Body of pancreas (tissue), 4 donors: ENCODE data around the gene TAF5L. TPM values are rescaled to one million over a fixed set of nuclear protein-coding genes. Genes with fewer than 3 reads are reported as not detected.

Experiments used
- ATAC-seq: fragments of 150-250 bp; one replicate; pipeline ENCODE4 v1.9.1; 2016
- DNase-seq, 4 donors: peaks; one replicate each; pipeline ENCODE4 v3.0.0-alpha.2; 2019
- H3K27ac ChIP-seq, 4 donors: fragments of 200-600 bp; sonication (generic); 1 replicate in 3 of 4; 2 replicates in 1 of 4; pipeline versions ENCODE4 v1.5.1 to v1.6.1; 2016 to 2019; ENCODE audit warnings: mild to moderate bottlenecking in 1 of 4, mixed read lengths in 1 of 4, moderate library complexity in 1 of 4
- H3K27me3 ChIP-seq, 2 donors: fragments of 200-600 bp; sonication (generic); one replicate each; pipeline ENCODE4 v1.6.0; 2016; ENCODE audit warnings: mild to moderate bottlenecking in 1 of 2
- H3K36me3 ChIP-seq, 2 donors: fragments of 200-600 bp; sonication (generic); replicated peaks in 1 of 2; 2 replicates each; pipeline ENCODE4 v1.5.1; 2016; ENCODE audit warnings: low read depth in 2 of 2; ENCODE audit not compliant: insufficient read depth in 1 of 2
- H3K4me1 ChIP-seq: fragments of 200-600 bp; sonication (generic); one replicate; pipeline ENCODE4 v1.6.0; 2016
- H3K4me3 ChIP-seq, 2 donors: fragments of 200-600 bp; sonication (generic); 1 replicate in 1 of 2; 2 replicates in 1 of 2; pipeline ENCODE4 v1.5.1; 2016 to 2019
- H3K9me3 ChIP-seq, 3 donors: fragments of 200-600 bp; sonication (generic); 1 replicate in 2 of 3; 2 replicates in 1 of 3; pipeline ENCODE4 v1.5.1; 2016
- POLR2A ChIP-seq, 3 donors: fragments of 450-650 bp; IDR thresholded peaks; one replicate each; pipeline ENCODE4 v1.6.1; 2016; ENCODE audit warnings: antibody characterized with exemption in 3 of 3, mild to moderate bottlenecking in 2 of 3
- WGBS, 2 donors: methylation state at CpG; one replicate each; pipeline ENCODE4 v1.1.5; 2017; 5-methylcytosine and 5-hydroxymethylcytosine counted together
- intact Hi-C: fragments of 100-400 bp; cut with DNase I; formaldehyde crosslinking; loops from one replicate; pipeline ENCODE4 v1.15.1; 2023
- small RNA-seq: library from RNA; depleted of rRNA; stranded (forward); fragments of <200 nt; gene quantifications from one replicate; pipeline ENCODE3, GENCODE V24; 2016
- total RNA-seq, 2 donors: library from RNA; depleted of rRNA; stranded (reverse); fragments of >200 nt; gene quantifications; one replicate each; pipeline ENCODE4 v1.1.0, GENCODE V29; 2016
- TF ChIP-seq, protein P1 (sequence below), 7 experiments: fragments of 450-650 bp in 4 of 7; fragments of 200-600 bp in 3 of 7; sonication (generic) in 3 of 7; IDR thresholded peaks; one replicate each; pipeline ENCODE4 v1.5.1; 2016 to 2019; ENCODE audit warnings: antibody characterized with exemption in 7 of 7

The TAF5L gene
- total RNA-seq, 2 donors from 2014 or later = 4.6 to 6.2 TPM

DNA sequence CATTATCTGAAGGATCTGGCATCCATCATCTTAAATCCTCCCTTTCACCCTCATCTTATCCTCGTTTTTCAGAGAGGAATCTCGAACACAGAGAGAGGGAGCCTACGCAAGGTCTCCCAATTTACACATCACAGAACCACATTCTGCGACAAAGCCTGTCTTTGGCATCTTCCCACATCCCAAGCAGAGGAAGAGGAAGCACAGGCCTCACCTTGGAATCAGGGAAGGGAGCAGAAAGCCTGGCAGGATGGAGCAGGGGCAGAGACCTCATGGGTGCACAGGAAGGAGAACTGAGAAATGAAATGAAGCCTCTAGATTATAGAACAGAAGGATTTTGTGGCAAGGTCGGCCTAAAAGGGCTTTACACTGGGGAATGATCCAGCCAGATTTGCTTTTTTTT lies 73.2 kb downstream of the TAF5L start:
- Histone ChIP-seq H3K4me1 (peaks cover 46% of the 10 kb centered on the region), H3K27me3 (no peaks in the 10 kb centered on the region), H3K27ac (no peak overlapping the region), H3K4me3 (no peak overlapping the region), H3K36me3 (no peaks in the 10 kb centered on the region), H3K9me3 (no peaks in the 10 kb centered on the region)
- 83 to 85% methylated on average over 5 of the region's 5 CpGs for WGBS, 2 donors
- no peak for DNase-seq
- no peak for TF ChIP-seq POLR2A (IDR thresholded peaks at IDR 0.05)
- TF ChIP-seq, protein P1, sequence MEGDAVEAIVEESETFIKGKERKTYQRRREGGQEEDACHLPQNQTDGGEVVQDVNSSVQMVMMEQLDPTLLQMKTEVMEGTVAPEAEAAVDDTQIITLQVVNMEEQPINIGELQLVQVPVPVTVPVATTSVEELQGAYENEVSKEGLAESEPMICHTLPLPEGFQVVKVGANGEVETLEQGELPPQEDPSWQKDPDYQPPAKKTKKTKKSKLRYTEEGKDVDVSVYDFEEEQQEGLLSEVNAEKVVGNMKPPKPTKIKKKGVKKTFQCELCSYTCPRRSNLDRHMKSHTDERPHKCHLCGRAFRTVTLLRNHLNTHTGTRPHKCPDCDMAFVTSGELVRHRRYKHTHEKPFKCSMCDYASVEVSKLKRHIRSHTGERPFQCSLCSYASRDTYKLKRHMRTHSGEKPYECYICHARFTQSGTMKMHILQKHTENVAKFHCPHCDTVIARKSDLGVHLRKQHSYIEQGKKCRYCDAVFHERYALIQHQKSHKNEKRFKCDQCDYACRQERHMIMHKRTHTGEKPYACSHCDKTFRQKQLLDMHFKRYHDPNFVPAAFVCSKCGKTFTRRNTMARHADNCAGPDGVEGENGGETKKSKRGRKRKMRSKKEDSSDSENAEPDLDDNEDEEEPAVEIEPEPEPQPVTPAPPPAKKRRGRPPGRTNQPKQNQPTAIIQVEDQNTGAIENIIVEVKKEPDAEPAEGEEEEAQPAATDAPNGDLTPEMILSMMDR (IDR thresholded peaks at IDR 0.05) = no peak
- ATAC-seq = no peak
- intact Hi-C loops = no loop called here

GRCh38 chr1:229550812-229551567 lies 74.9 kb downstream of the TAF5L start:
- H3K27ac ChIP-seq = no peak overlapping the region
- no peaks in the 10 kb centered on the region for H3K36me3 ChIP-seq
- H3K9me3 ChIP-seq = no peaks in the 10 kb centered on the region
- intact Hi-C loops = no loop called here
- TF ChIP-seq POLR2A (IDR thresholded peaks at IDR 0.05) = no peak
- TF ChIP-seq, protein P1 (IDR thresholded peaks at IDR 0.05) = no peak
- no peak overlapping the region for H3K4me3 ChIP-seq
- no peaks in the 10 kb centered on the region for H3K27me3 ChIP-seq
- peaks cover 30% of the 10 kb centered on the region for H3K4me1 ChIP-seq
- DNase-seq = no peak
- ATAC-seq = no peak
- WGBS, 2 donors = 64 to 68% methylated on average over 3 of the region's 3 CpGs

DNA sequence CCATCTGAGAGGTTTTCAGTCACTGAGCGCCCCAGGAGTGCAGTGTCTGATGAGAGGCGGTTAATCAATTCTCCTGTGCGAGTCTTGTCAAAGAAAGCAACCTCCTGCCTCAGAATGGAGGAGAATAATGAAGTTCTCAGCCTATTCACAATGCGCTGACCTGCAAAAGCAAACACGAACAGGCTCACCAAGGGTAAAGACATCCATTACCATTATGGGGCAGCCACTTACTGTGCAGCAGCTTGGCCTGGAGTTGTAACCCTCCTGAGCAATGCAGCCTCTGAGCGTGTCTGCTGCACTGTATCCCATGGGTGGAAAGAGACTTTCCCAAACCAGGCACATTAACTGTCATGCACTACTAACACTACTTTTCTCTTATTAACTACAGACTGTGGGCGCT lies 78.4 kb downstream of the TAF5L start:
- 92% methylated on average over 7 of the region's 7 CpGs for WGBS, 2 donors
- peaks cover 0 to 2% of the 10 kb centered on the region in 2 donors for H3K36me3 ChIP-seq
- no peak overlapping the region for H3K27ac ChIP-seq
- no peak overlapping the region for H3K4me3 ChIP-seq
- TF ChIP-seq, protein P1 (IDR thresholded peaks at IDR 0.05) = no peak
- no peak for TF ChIP-seq POLR2A (IDR thresholded peaks at IDR 0.05)
- DNase-seq = no peak
- peaks cover 15% of the 10 kb centered on the region for H3K4me1 ChIP-seq
- intact Hi-C loops = no loop called here
- ATAC-seq = no peak
- no peaks in the 10 kb centered on the region for H3K9me3 ChIP-seq
- H3K27me3 ChIP-seq = no peaks in the 10 kb centered on the region

GRCh38 chr1:229544587-229544986 lies 81.3 kb downstream of the TAF5L start:
- intact Hi-C loops = no loop called here
- H3K9me3 ChIP-seq = no peaks in the 10 kb centered on the region
- no peak overlapping the region for H3K27ac ChIP-seq
- 100% methylated on average over 1 of the region's 1 CpG for WGBS, 2 donors
- peaks cover 2% of the 10 kb centered on the region for H3K4me1 ChIP-seq
- ATAC-seq (no peak), DNase-seq (no peak)
- TF ChIP-seq POLR2A (IDR thresholded peaks at IDR 0.05) = no peak
- TF ChIP-seq, protein P1 (IDR thresholded peaks at IDR 0.05) = no peak
- H3K36me3 ChIP-seq = peaks cover 0 to 8% of the 10 kb centered on the region in 2 donors
- H3K27me3 ChIP-seq = no peaks in the 10 kb centered on the region
- no peak overlapping the region for H3K4me3 ChIP-seq

Small RNAs within 50 kb of the gene (small RNA-seq; reads per million reads assigned to genes)
- gene HMGN2P19 = not detected
- gene RNA5SP78 = not detected

Other genes starting within 250 kb of the TAF5L start
- 1 to 10 TPM in 1 of 2 donors, not detected in 1; 7.6 TPM for gene ACTA1, start 192.0 kb downstream of the TAF5L start, total RNA-seq
- 10 to 100 TPM; 13.5 to 16.3 TPM for gene NUP133, start 117.8 kb downstream of the TAF5L start, total RNA-seq
- 10 to 100 TPM in 1 of 2 donors, 1 to 10 TPM in 1; 7.8 to 15.2 TPM for gene ABCB10, start 67.4 kb downstream of the TAF5L start, total RNA-seq
- gene URB2, start 125 bp upstream of the TAF5L start, total RNA-seq = 1 to 10 TPM; 4.2 to 8.2 TPM